ENCODE measurements around the gene PEAK3.
A peak's percentile ranks its signal among the peaks of the same experiment; 100 is the strongest.

The PEAK3 gene, protein sequence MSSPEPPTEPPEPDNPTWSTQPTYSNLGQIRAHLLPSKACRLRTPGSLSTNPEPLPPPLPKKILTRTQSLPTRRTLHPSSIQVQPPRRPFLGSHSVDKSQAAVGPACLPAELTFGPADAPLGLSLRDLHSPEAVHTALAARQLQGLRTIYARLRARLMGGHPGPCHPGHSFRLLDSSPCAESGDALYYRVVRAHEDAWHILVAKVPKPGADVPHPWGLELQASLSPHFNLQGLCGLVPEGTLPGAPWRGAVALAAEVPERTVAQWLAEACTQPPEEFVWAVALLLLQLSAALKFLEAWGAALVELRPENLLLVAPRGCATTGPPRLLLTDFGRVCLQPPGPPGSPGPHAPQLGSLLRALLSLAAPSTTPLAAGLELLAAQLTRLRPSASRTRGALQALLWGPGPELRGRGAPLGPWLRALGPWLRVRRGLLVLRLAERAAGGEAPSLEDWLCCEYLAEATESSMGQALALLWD

GRCh38 chr19:2282062-2282861, at the start of gene PEAK3:
Gene PEAK3, minus strand, starts transcription at chr19:2282175. Its CDS starts 1,244 bp downstream, at chr19:2280931.
- peak in 1 of 2 donors; percentile 36 for DNase-seq

DNA sequence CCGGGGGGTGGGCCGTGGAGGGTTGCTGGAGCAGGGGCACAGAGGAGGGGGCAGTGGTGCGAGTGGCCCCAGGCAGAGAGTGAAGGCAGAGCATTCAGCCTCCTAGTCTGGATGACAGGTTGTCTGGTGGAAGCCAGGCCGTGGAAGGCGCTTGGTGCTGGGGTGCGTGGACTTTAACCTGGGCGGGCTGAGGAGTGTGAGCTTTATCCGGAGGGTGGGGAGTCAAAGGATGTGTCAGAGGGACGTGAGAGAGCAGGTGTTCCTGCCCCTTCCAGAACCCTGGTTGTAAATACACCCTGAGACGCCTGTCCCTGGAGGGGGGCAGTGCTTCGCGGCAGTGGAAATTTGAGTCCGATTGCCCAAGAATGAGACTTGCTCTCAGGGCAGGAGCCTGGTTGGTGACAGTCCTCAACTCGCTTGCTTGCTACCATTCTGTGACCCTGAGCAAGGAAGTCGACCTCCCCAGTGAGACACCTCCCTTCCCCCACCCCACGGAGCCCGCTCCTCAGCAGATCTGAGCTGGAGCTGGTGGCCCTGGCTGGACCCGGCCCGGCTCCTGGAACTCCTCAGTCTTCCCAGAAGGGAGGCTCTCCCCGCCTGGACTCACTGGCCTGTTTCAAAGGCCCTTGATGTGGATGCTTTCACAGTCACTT, 48.8 kb upstream of the PEAK3 start:
- DNase-seq: no peak

GRCh38 chr19:2330255-2330631, 48.3 kb upstream of the PEAK3 start:
- no peak for DNase-seq

DNA sequence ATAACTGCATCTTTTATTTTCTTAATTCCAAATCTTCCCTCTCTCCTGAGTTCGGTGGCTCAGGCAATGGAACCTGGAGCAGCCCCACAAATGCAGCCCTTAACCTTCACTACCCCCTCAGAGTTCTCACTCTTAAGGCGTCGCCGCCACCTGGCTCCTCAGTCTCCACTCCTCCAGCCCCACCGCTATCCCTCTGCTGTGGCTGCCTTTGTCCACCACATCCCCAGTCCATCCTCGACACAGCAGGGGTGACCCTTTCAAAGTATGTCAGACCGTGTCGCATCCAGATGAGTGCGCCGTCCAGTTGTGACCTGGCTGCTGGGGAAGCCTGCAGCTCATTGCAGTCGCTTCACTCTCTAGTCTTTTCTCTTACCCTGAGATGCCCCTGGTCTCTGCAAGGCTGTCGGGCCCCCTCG, 47.5 kb upstream of the PEAK3 start:
- DNase-seq: no peak

- no peak for DNase-seq
Measured at GRCh38 chr19:2329149-2329478, 47.1 kb upstream of the PEAK3 start.

DNA sequence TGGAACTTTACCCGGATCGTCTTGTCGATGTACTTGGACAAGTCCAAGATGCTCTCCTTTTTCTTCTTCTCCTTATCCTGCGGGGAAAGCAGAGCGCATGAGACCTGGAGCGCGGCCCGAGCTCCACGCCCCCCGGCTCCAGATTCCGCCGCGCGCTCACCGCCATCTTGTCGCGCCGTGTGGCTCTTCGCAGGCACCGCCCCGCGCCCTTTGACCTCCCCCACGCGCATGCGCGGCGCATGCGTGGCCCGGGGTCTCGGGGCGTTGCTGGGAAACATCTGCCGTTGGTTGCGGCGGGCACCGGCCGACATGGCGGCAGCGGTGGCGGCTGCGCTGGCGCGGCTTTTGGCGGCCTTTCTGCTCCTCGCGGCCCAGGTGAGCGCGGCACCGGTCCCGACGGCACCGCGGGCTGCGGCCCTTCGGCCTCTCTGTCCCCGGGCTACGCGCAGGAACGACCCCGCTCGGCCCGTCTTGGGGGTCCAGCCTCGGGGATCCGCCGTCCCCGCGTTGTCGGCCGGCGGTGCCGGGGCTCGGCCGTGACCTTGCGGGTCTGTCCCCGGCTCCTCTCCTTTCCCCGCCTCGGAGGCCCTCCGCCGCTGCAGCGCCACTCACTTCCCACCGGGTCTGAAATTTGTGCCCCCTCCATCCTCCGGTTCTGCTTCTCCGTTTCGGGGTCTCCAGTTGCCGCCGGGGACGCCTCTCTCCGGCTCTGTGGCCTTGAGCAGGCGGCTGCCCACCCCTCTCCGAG, 46.6 kb upstream of the PEAK3 start, which contains the start of the genes LSM7 and SPPL2B:
Gene LSM7, minus strand, starts transcription at position 186 of the 748 bp plus-strand sequence. Its CDS starts 20 bp downstream, at position 166.
Gene SPPL2B, plus strand, starts transcription at position 284 of the 748 bp plus-strand sequence. Its CDS starts 26 bp downstream, at position 310.
- peak; percentile 70 to 84 for DNase-seq

DNA sequence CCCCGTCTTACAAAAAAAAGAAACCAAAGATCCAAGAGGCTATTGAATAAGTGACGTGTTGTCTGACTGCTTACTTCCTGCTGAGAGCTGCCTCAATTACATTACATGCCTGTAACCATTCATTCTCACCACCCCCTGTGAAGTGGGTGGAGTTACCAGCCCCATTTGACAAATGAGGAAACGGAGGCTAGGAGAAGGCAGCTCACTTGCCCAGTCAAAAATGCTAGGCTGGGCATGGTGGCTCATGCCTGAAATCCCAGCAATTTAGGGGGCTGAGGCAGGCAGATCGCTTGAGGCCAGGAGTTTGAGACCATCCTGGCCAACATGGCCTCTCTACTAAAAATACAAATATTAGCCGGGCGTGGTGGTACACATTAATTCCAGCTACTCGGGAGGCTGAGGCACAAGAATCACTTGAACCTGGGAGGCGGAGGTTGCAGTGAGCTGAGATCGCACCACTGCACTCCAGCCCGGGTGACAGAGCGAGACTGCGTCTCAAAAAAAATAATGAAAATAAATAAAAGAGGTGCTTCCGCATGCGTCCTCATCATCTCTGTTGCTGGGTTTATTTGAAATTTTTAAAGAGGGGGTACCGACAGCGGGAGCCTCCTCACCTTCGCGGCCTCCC, 45.9 kb upstream of the PEAK3 start:
- peak in 1 of 2 donors; percentile 22 for DNase-seq

- no peak for DNase-seq
Measured at GRCh38 chr19:2326699-2327360, 44.9 kb upstream of the PEAK3 start.

- DNase-seq: no peak
Measured at GRCh38 chr19:2325281-2326046, 43.5 kb upstream of the PEAK3 start.

- DNase-seq: no peak
Measured at GRCh38 chr19:2324220-2324948, 42.4 kb upstream of the PEAK3 start.

DNA sequence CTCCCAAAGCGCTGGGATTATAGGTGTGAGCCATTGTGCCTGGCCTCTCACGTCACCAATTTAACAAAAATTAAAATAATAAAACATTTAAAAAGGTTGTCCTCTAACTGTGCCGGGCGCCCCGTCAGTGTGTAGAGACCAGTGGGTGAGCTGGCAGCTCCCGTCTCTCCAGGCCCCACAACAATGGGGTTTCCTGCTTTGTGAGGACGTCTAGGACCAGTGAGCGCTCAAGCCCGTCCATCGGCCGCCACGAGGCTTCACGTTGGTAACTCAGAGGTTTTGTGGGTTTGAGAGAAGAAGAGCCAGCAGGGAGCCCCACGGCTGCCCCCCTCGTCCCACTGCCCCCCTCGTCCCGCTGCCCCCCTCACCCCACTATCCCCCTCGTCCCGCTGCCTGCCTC, 41.7 kb upstream of the PEAK3 start:
- no peak for DNase-seq

DNA sequence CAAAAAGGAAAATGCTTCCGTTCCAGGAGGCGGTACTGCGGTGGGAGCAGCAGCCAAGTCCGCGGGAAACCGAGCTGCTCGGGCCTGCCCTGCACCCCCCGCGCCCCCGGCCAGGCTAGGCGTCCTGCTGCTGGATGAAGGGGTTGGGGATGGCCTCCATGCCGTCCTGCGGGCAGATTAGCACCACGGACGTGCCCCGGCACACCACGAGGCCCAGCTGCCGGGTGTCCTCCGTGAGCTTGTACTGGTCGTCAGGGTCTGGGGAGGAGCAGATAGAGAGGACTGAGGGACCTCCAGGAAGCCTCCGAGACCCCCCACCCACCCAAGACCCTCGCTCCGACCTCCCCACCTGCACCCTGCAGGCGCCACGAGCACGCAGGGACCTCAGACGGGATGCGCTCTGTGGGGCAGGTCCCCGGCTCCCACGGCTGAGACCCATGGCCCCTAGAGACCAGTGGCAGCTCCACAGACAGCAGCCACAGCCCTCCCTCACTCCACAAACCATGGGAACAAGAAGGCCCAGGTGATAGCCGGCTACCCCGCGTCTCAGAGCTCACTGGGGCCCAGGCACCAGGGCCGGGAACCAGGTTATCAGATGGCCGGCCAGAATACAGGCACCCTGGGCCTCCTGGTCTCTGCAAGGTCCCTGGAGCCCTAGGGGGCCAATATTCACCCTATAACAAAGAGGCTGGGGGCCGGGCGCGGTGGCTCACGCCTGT, 39.7 kb upstream of the PEAK3 start:
- no peak for DNase-seq

DNA sequence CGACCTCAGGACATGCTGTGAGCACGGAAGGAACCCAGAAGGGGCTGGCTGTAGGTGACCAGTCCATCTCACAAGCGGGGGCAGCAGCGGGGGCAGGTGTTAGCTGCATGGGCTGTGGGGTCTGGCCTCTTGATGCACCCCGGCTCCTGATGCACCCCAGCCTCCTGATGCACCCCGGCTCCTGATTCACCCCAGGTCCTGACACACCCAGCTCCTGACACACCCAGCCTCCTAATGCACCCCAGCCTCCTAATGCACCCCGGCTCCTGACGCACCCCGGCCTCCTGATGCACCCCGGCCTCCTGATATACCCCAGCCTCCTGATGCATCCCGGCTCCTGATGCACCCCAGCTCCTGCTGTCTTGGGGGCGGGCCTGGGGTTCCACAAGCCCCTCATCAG, 39.0 kb upstream of the PEAK3 start:
- DNase-seq: no peak

DNA sequence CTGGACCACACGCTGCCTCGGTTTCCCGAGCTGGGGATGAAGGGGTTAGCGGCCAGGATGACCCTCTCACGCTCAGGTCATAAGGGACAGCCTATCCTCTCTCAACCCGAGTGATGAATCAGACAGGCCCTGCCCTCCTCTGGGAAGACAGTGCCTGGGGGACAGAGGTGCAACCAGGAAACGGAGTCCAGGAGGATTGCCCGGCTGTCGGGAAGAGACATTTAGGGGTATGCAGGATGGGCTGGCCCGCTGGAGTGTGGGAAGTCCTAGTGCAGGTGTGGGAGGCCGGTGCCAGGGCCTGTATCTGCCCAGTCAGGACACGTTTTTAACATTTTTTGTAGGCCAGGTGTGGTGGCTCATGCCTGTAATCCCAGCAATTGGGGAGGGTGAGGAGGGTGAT, 38.1 kb upstream of the PEAK3 start:
- no peak for DNase-seq

DNA sequence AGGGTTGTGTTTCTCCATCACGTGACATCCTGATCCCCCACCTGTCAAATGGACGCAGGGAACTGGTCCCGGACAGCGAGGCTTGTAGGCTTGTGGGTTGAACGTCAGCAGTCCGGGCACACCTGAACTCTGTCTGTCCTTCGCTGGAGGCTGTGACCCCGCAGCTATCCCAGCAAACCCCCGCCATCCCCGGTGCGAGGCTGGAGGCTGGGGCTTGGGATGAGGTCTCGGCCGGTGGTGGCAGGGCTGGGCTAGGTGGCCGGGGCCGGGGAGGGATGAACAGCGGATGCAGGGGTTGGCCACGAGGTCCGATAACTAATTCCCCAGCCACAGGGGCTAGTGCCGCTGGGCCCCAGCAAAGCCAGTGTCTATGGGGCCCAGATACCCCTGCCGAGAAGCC, 37.6 kb upstream of the PEAK3 start:
- no peak for DNase-seq

DNA sequence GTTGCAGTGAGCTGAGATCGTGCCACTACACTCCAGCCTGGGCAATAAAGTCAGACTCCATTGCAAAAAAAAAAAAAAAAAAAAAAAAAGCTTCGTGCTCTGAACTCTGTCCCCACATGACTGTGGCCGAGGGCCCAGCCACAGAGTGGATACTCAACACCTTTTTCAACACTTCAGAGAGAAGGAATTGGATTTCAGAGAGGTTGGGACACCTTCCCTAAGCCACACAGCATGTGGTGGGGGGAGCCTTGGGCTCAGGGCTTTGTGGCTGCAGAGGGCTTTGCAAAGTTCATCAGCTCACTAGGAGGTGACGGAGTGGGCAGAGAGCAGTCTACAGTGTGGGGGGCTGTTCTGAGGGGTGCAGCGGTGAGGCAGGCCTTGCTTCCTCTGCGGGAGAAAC, 36.9 kb upstream of the PEAK3 start:
- DNase-seq: no peak

GRCh38 chr19:2317756-2318155, 35.8 kb upstream of the PEAK3 start:
- DNase-seq: no peak

GRCh38 chr19:2317300-2317699, 35.3 kb upstream of the PEAK3 start:
- no peak for DNase-seq

DNA sequence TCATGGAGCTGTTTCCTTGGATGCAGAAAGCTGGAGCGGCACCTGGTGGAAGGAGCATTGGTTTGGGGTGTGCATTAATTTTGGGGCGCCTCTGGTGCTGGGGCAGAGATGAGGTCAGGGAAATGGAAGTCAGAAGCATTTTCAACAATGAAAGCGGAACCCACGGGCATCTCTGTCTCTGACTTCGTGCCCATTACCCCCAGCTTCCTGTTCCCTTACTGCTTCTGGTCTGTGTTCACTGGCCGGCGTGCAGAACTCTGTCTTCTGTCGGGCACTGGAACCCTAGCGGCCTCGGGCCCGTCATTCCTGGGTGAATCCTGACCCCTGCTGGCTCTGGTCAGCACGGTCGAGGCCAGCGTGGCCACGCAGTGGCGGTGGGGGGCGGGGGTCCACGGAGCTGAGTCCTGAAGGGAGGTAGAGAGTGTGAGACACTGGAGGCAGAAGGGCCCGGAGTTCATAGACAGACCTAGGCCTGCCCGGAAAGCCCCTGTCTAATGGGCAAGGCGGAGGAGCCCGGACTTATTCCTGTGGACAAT, 33.9 kb upstream of the PEAK3 start:
- peak; percentile 59 to 64 for DNase-seq
